ENCODE measurements around the gene KAZN.

- TF ChIP-seq CTCF (IDR thresholded peaks at IDR 0.05) (no peak), POLR2A (IDR thresholded peaks at IDR 0.05) (no peak)
These were observed 80.7 kb downstream of the KAZN start for GRCh38 chr1:14679027-14679688.
